ENCODE measurements around the gene CDKAL1. TPM values are rescaled to one million over a fixed set of nuclear protein-coding genes. Genes with fewer than 3 reads are reported as not detected.
"Not testable (repeated sequence)": the region's sequence is repeated elsewhere in the genome, so short reads cannot be mapped to it uniquely, and the experiment has no call there.

Gene CDKAL1
- total RNA-seq, 2 experiments from 2014 or later: 23.5 to 26.9 TPM

- Mint-ChIP-seq H3K9me3 (peaks cover 2% of the 10 kb centered on the region), H3K27me3 (no peaks in the 10 kb centered on the region), H3K4me1 (no peaks in the 10 kb centered on the region), H3K4me3 (no peak overlapping the region), H3K36me3 (ENCODE audit: low read depth) (peaks cover 19% of the 10 kb centered on the region), H3K27ac (no peak overlapping the region)
- POLR2A ChIA-PET: no interaction called here
- CTCF ChIA-PET: interaction anchor here (0.6 kb wide), 1 partner anchor 62 kb away, joined by 4 read pairs; no protein-coding TSS in a partner anchor
- DNase-seq: no peak
Measured at GRCh38 chr6:20639161-20639560, 104.9 kb downstream of the CDKAL1 start.

GRCh38 chr6:20640181-20640580, 105.9 kb downstream of the CDKAL1 start:
- CTCF ChIA-PET: no interaction called here
- H3K27ac Mint-ChIP-seq: no peak overlapping the region
- no peaks in the 10 kb centered on the region for H3K9me3 Mint-ChIP-seq
- H3K4me3 Mint-ChIP-seq: no peak overlapping the region
- POLR2A ChIA-PET: no interaction called here
- H3K36me3 Mint-ChIP-seq (ENCODE audit: low read depth): peaks cover 15% of the 10 kb centered on the region
- no peak for DNase-seq
- no peaks in the 10 kb centered on the region for H3K4me1 Mint-ChIP-seq
- H3K27me3 Mint-ChIP-seq: no peaks in the 10 kb centered on the region

- Mint-ChIP-seq H3K27me3 (no peaks in the 10 kb centered on the region), H3K9me3 (no peaks in the 10 kb centered on the region), H3K4me1 (no peaks in the 10 kb centered on the region), H3K27ac (no peak overlapping the region), H3K4me3 (no peak overlapping the region), H3K36me3 (ENCODE audit: low read depth) (peaks cover 15% of the 10 kb centered on the region)
- DNase-seq: no peak
- CTCF ChIA-PET: no interaction called here
- POLR2A ChIA-PET: no interaction called here
Measured at GRCh38 chr6:20642441-20642840, 108.2 kb downstream of the CDKAL1 start.

- Mint-ChIP-seq H3K27ac (no peak overlapping the region), H3K27me3 (no peaks in the 10 kb centered on the region), H3K4me1 (no peaks in the 10 kb centered on the region), H3K36me3 (ENCODE audit: low read depth) (peaks cover 20% of the 10 kb centered on the region), H3K4me3 (no peak overlapping the region), H3K9me3 (peaks cover 3% of the 10 kb centered on the region)
- DNase-seq: no peak
- ChIA-PET CTCF (no interaction called here), POLR2A (no interaction called here)
Measured at GRCh38 chr6:20644667-20645370, 110.6 kb downstream of the CDKAL1 start.

GRCh38 chr6:20645572-20645971, 111.3 kb downstream of the CDKAL1 start:
- H3K9me3 Mint-ChIP-seq, H3K4me1 Mint-ChIP-seq: not testable (repeated sequence)

GRCh38 chr6:20647585-20647984, 113.3 kb downstream of the CDKAL1 start:
- Mint-ChIP-seq H3K4me1 (peaks cover 5% of the 10 kb centered on the region), H3K4me3 (no peak overlapping the region), H3K9me3 (peaks cover 5% of the 10 kb centered on the region), H3K27ac (no peak overlapping the region), H3K36me3 (ENCODE audit: low read depth) (peaks cover 29% of the 10 kb centered on the region), H3K27me3 (no peaks in the 10 kb centered on the region)
- no peak for DNase-seq
- CTCF ChIA-PET: interaction anchor here (0.8 kb wide), 1 partner anchor 12 kb away, joined by 3 read pairs; no protein-coding TSS in a partner anchor
- POLR2A ChIA-PET: no interaction called here

More at GRCh38 chr6:20645572-20645971, 111.3 kb downstream of the CDKAL1 start:
- DNase-seq, H3K27ac Mint-ChIP-seq, H3K27me3 Mint-ChIP-seq, CTCF ChIA-PET, H3K4me3 Mint-ChIP-seq, POLR2A ChIA-PET: not testable (repeated sequence)
- H3K36me3 Mint-ChIP-seq (ENCODE audit: low read depth): peaks cover 20% of the 10 kb centered on the region

- H3K9me3 Mint-ChIP-seq, H3K27ac Mint-ChIP-seq, H3K27me3 Mint-ChIP-seq, POLR2A ChIA-PET, DNase-seq, H3K4me3 Mint-ChIP-seq, H3K4me1 Mint-ChIP-seq: not testable (repeated sequence)
- peaks cover 38% of the 10 kb centered on the region for H3K36me3 Mint-ChIP-seq (ENCODE audit: low read depth)
- CTCF ChIA-PET: interaction anchor here (1.3 kb wide), 1 partner anchor 31 kb away, joined by 3 read pairs; no protein-coding TSS in a partner anchor
Measured at GRCh38 chr6:20649696-20650470, 115.6 kb downstream of the CDKAL1 start.

GRCh38 chr6:20652299-20653084, 118.2 kb downstream of the CDKAL1 start:
- POLR2A ChIA-PET: no interaction called here
- Mint-ChIP-seq H3K36me3 (ENCODE audit: low read depth) (peaks cover 38% of the 10 kb centered on the region), H3K4me1 (peaks cover 5% of the 10 kb centered on the region), H3K4me3 (no peak overlapping the region), H3K27ac (no peak overlapping the region), H3K27me3 (no peaks in the 10 kb centered on the region), H3K9me3 (peaks cover 5% of the 10 kb centered on the region)
- DNase-seq: no peak
- CTCF ChIA-PET: no interaction called here

GRCh38 chr6:20653085-20653479, 118.8 kb downstream of the CDKAL1 start:
- Mint-ChIP-seq H3K4me3 (no peak overlapping the region), H3K27ac (no peak overlapping the region), H3K9me3 (peaks cover 5% of the 10 kb centered on the region), H3K27me3 (no peaks in the 10 kb centered on the region), H3K4me1 (peaks cover 5% of the 10 kb centered on the region), H3K36me3 (ENCODE audit: low read depth) (peaks cover 38% of the 10 kb centered on the region)
- DNase-seq: no peak
- ChIA-PET POLR2A (no interaction called here), CTCF (no interaction called here)

GRCh38 chr6:20655317-20655716, 121.1 kb downstream of the CDKAL1 start:
- H3K27ac Mint-ChIP-seq: no peak overlapping the region
- H3K36me3 Mint-ChIP-seq (ENCODE audit: low read depth): peaks cover 34% of the 10 kb centered on the region
- no peak overlapping the region for H3K4me3 Mint-ChIP-seq
- DNase-seq: no peak
- H3K9me3 Mint-ChIP-seq: peaks cover 3% of the 10 kb centered on the region
- POLR2A ChIA-PET: no interaction called here
- H3K4me1 Mint-ChIP-seq: peaks cover 5% of the 10 kb centered on the region
- CTCF ChIA-PET: no interaction called here
- H3K27me3 Mint-ChIP-seq: no peaks in the 10 kb centered on the region

GRCh38 chr6:20657274-20657800, 123.1 kb downstream of the CDKAL1 start:
- Mint-ChIP-seq H3K4me3 (no peak overlapping the region), H3K27me3 (no peaks in the 10 kb centered on the region), H3K27ac (no peak overlapping the region), H3K4me1 (no peaks in the 10 kb centered on the region), H3K9me3 (peaks cover 2% of the 10 kb centered on the region), H3K36me3 (ENCODE audit: low read depth) (peaks cover 21% of the 10 kb centered on the region)
- ChIA-PET POLR2A (no interaction called here), CTCF (no interaction called here)
- no peak for DNase-seq

- H3K4me1 Mint-ChIP-seq: no peaks in the 10 kb centered on the region
- no peak overlapping the region for H3K4me3 Mint-ChIP-seq
- POLR2A ChIA-PET: no interaction called here
- CTCF ChIA-PET: no interaction called here
- H3K36me3 Mint-ChIP-seq (ENCODE audit: low read depth): peaks cover 17% of the 10 kb centered on the region
- H3K27ac Mint-ChIP-seq: no peak overlapping the region
- no peaks in the 10 kb centered on the region for H3K27me3 Mint-ChIP-seq
- peaks cover 2% of the 10 kb centered on the region for H3K9me3 Mint-ChIP-seq
- DNase-seq: no peak
Measured at GRCh38 chr6:20658053-20658452, 123.8 kb downstream of the CDKAL1 start.

- H3K27ac Mint-ChIP-seq: no peak overlapping the region
- H3K4me1 Mint-ChIP-seq: no peaks in the 10 kb centered on the region
- no peak for DNase-seq
- no peaks in the 10 kb centered on the region for H3K27me3 Mint-ChIP-seq
- peaks cover 2% of the 10 kb centered on the region for H3K9me3 Mint-ChIP-seq
- ChIA-PET CTCF (no interaction called here), POLR2A (no interaction called here)
- H3K36me3 Mint-ChIP-seq (ENCODE audit: low read depth): peaks cover 13% of the 10 kb centered on the region
- no peak overlapping the region for H3K4me3 Mint-ChIP-seq
Measured at GRCh38 chr6:20658516-20658915, 124.3 kb downstream of the CDKAL1 start.
